GM20431 (cell line): ENCODE data around the gene TBC1D9.

Source experiments
- in situ Hi-C: fragments of 300-500 bp; cut with MseI, MboI; formaldehyde crosslinking; loops from one replicate; pipeline ENCODE4 v1.15.0; 2020; ENCODE audit warnings: low sequenced_read_pairs; ENCODE audit not compliant: unreplicated experiment

TBC1D9 gene

GRCh38 chr4:140630246-140630645 lies 125.9 kb downstream of the TBC1D9 start:
- in situ Hi-C loops = no loop called here

GRCh38 chr4:140628016-140628415 lies 128.2 kb downstream of the TBC1D9 start:
- in situ Hi-C loops = no loop called here

GRCh38 chr4:140626661-140627376 lies 129.4 kb downstream of the TBC1D9 start:
- in situ Hi-C loops = no loop called here

GRCh38 chr4:140622333-140622958 lies 133.7 kb downstream of the TBC1D9 start:
- in situ Hi-C loops = no loop called here

- in situ Hi-C loops = no loop called here
Observed at GRCh38 chr4:140621161-140621560, 135.0 kb downstream of the TBC1D9 start.

- in situ Hi-C loops = no loop called here
Observed at GRCh38 chr4:140617499-140618248, 138.5 kb downstream of the TBC1D9 start.

GRCh38 chr4:140615451-140615850 lies 140.7 kb downstream of the TBC1D9 start:
- in situ Hi-C loops = no loop called here

- in situ Hi-C loops = no loop called here
Observed at GRCh38 chr4:140612357-140612756, 143.8 kb downstream of the TBC1D9 start.

GRCh38 chr4:140611854-140612253 lies 144.3 kb downstream of the TBC1D9 start:
- in situ Hi-C loops = no loop called here

- in situ Hi-C loops = no loop called here
Observed at GRCh38 chr4:140609548-140610425, 146.4 kb downstream of the TBC1D9 start.

GRCh38 chr4:140607852-140608251 lies 148.3 kb downstream of the TBC1D9 start:
- in situ Hi-C loops = no loop called here

- in situ Hi-C loops = no loop called here
Observed at GRCh38 chr4:140604544-140604943, 151.6 kb downstream of the TBC1D9 start.

GRCh38 chr4:140603286-140603685 lies 152.9 kb downstream of the TBC1D9 start:
- in situ Hi-C loops = no loop called here

GRCh38 chr4:140602714-140603113 lies 153.5 kb downstream of the TBC1D9 start:
- in situ Hi-C loops = no loop called here

- in situ Hi-C loops = no loop called here
Observed at GRCh38 chr4:140600408-140600807, 155.8 kb downstream of the TBC1D9 start.

- in situ Hi-C loops = no loop called here
Observed at GRCh38 chr4:140595065-140595464, 161.1 kb downstream of the TBC1D9 start.

GRCh38 chr4:140584439-140584838 lies 171.7 kb downstream of the TBC1D9 start:
- in situ Hi-C loops = no loop called here

GRCh38 chr4:140581078-140581477 lies 175.1 kb downstream of the TBC1D9 start:
- in situ Hi-C loops = no loop called here

GRCh38 chr4:140579278-140579677 lies 176.9 kb downstream of the TBC1D9 start:
- in situ Hi-C loops = no loop called here

GRCh38 chr4:140575489-140575888 lies 180.7 kb downstream of the TBC1D9 start:
- in situ Hi-C loops = no loop called here
